ENCODE results near the gene PRAC1. TPM values are rescaled to one million over a fixed set of nuclear protein-coding genes. Genes with fewer than 3 reads are reported as not detected.

Gene PRAC1
- total RNA-seq = not detected

DNA sequence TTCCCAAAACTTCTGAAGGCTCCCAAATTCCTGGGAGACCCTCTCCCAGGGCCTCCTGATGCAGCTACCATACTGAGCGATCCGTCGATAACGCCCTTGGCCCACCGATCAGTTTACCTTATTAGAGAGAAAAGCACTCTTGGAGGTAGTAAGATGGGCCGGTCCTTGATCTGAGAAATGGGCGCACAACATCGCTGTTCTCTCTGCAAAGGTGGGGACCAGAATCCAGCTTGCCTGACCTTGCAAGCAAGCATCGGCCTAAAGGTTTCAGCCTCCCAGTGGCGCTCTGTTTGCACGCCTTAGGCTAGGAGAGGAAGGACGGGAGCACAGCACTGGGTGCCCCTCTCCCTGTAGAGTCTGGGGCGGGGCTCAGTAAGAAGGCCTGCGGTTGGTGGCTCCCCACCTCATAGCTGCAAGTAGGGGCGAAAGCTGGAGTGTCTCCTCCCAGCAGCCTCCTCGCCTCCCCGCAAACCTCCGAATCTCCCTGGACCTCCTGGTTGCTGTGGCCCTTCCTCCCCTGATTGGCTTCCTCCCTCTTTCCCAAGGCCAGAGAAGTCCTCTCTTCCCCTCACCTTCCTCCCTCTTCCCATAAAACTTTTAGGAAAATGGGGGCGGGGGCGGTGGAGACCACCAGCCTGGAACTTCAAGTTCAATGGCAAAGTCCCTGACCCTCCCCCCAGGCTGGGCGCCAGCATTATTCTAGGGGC, at the start of gene PRAC1:
TSS of gene PRAC1 (minus strand) at position 318 of the 707 bp plus-strand sequence. CDS start at position 192, 126 bp downstream.

DNA sequence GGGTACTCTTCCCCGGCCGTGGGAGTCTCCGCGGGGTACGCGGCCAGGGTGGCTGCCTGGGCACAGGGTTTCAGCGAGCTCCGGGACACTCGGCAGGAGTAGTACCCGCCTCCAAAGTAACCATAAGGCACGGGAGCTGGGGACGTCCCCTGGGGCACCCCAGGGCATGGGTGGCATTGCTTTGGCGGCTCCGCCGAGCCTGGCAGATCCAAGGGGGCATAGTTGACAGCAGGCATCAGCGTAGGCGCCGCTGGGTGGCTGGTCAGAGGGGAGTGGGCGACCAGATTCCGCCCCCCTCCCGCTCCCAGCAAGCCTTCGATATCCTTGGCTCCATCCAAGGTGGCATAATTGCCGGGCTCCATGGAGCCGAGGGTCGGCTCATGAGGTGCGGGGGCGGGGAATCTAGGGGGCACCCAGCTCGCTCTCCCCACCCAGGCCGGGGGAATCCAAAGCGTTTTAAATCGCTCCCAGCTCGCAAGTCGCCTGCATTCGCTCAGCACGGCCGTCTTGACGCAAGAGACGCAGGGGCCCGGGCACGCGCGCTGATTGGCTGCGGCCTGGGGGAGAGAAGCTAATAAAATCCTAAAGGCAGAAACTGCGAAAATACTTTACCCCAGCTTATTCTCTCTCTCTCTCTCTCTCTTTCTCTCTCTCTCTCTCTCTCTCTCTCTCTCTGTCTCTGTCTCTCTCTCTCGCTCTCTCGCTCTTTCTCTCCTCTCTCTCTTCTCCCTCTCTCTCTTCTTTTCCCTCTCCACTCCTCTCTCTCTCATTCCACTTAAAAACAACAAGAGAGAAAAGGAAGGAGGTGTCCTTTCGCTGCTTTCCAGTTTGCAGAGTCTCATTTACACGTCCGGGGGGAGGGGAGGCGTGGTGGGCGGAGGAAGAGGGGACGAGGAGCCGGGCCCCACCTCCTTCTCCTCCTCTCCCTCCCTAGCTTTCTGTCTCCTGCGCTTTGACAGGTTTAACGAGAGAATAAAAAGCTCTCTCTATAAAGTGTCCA, 6.2 kb upstream of the PRAC1 start, which contains the start of gene HOXB13:
TSS of gene HOXB13 (minus strand) at position 519 of the 1,000 bp plus-strand sequence. CDS start at position 362, 157 bp downstream.

DNA sequence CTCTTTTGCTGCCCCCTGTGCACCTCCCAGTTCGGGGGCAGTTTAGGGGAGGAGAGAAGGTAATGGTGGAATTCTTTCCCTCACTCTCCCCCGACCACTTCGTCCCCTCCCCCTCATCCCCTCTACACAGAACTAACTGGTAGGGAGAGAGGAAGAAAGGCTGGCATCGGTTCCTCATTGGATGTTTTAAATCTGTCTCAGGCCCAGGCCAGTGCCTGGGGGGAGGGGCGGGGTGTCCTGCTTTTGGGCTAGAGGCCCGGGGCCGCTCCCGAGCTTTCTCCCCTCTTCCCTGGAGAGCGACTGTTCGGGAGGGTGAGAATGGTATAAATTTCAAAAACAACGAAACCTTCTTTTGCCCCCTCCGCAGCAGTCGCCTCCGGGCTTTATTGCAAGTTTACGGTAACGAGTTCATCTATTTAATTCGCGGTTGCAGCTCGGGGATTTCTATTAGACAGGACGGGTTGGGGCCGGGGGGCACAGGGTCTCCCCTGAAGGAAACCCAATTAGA, 651 bp upstream of the PRAC1 start, which contains the start of gene PRAC2:
TSS of gene PRAC2 (plus strand) at position 271 of the 508 bp plus-strand sequence. CDS start 1,226 bp downstream, outside the sequence.

Small RNAs within 50 kb of the gene (small RNA-seq; reads per million reads assigned to genes)
- gene AC091179.2 = 0 reads per million in 2 donors
- gene COX6B1P2 = 0 reads per million in 2 donors
- gene MIR3185 = 0 reads per million in 2 donors
- 0 reads per million in 2 donors for gene RF02132
- gene RF02133 = 0 reads per million in 2 donors
- 0 reads per million in 2 donors for gene RN7SL125P

Other genes with a start within 250 kb of the PRAC1 start
- gene HOXB1, start 191.5 kb downstream of the PRAC1 start, total RNA-seq = not detected
- 1 to 10 TPM in 1 of 2 donors, not detected in 1; 5.0 TPM for gene HOXB2, start 177.4 kb downstream of the PRAC1 start, total RNA-seq
- gene HOXB4, start 144.2 kb downstream of the PRAC1 start, total RNA-seq = 1 to 10 TPM in 1 of 2 donors, not detected in 1; 2.0 TPM
- 1 to 10 TPM in 1 of 2 donors, not detected in 1; 2.3 TPM for gene HOXB3, start 132.3 kb downstream of the PRAC1 start, total RNA-seq
- gene HOXB5, start 128.7 kb downstream of the PRAC1 start, total RNA-seq = not detected
- gene HOXB6, start 117.5 kb downstream of the PRAC1 start, total RNA-seq = 1 to 10 TPM in 1 of 2 donors, not detected in 1; 7.0 TPM
- 10 to 100 TPM in 1 of 2 donors, not detected in 1; 10.7 TPM for gene HOXB7, start 111.5 kb downstream of the PRAC1 start, total RNA-seq
- gene HOXB8, start 107.2 kb downstream of the PRAC1 start, total RNA-seq = under 1 TPM in 1 of 2 donors, not detected in 1; 0.33 TPM
- gene HOXB9, start 96.2 kb downstream of the PRAC1 start, total RNA-seq = under 1 TPM in 1 of 2 donors, not detected in 1; under 0.01 TPM
- gene PRAC2, start 667 bp upstream of the PRAC1 start, total RNA-seq = 1 to 10 TPM in 1 of 2 donors, not detected in 1; 1.3 TPM
- 10 to 100 TPM in 1 of 2 donors, not detected in 1; 11.7 TPM for gene HOXB13, start 6.2 kb upstream of the PRAC1 start, total RNA-seq
- 1 to 10 TPM in 1 of 2 donors, not detected in 1; 2.7 TPM for gene TTLL6, start 94.7 kb upstream of the PRAC1 start, total RNA-seq
- gene CALCOCO2, start 108.5 kb upstream of the PRAC1 start, total RNA-seq = 10 to 100 TPM; 32.7 to 50.3 TPM
- gene ATP5MC1, start 170.3 kb upstream of the PRAC1 start, total RNA-seq = 10 to 100 TPM; 58.9 to 85.3 TPM
- gene UBE2Z, start 185.9 kb upstream of the PRAC1 start, total RNA-seq = 100 to 1,000 TPM in 1 of 2 donors, 10 to 100 TPM in 1; 84.3 to 114 TPM
- gene SNF8, start 222.3 kb upstream of the PRAC1 start, total RNA-seq = 10 to 100 TPM; 57.1 to 61.3 TPM
- gene GIP, start 246.1 kb upstream of the PRAC1 start, total RNA-seq = not detected

All from melanocyte of skin (primary cell).